K562 (cell line): ENCODE results near the gene RAB4B.
A peak's percentile ranks its signal among the peaks of the same experiment; 100 is the strongest.

ENCODE experiments used
- CCAR2 ChIP-seq: fragments of 200-400 bp; formaldehyde crosslinking; IDR thresholded peaks from 2 replicates; pipeline ENCODE4 v1.6.1; 2017; ENCODE audit warnings: mild to moderate bottlenecking, low read depth, low read length
- ETV5 ChIP-seq: sonication (generic); formaldehyde crosslinking; IDR thresholded peaks from 2 replicates; pipeline ENCODE4 v1.4.0; 2020; ENCODE audit warnings: low read depth, mild to moderate bottlenecking, missing genetic modification reagents
- KLF6 ChIP-seq: fragments of 250-450 bp; sonication (Bioruptor Pico); IDR thresholded peaks from 2 replicates; pipeline ENCODE4 v1.4.0; 2020; ENCODE audit warnings: mild to moderate bottlenecking, moderate library complexity, borderline replicate concordance
- MAFF ChIP-seq: IDR thresholded peaks from 2 replicates; pipeline ENCODE4 v1.6.1; 2012; ENCODE audit warnings: low read length, improper control_type of control experiment
- RCOR1 ChIP-seq, 2 experiments: IDR thresholded peaks; 2 replicates each; pipeline ENCODE4 v1.6.1; 2012; ENCODE audit warnings: low read depth in 2 of 2, low read length in 2 of 2, borderline replicate concordance in 1 of 2, improper control_type of control experiment in 1 of 2
- TF ChIP-seq, protein P1 (sequence below): sonication (generic); formaldehyde crosslinking; IDR thresholded peaks from 2 replicates; pipeline ENCODE4 v1.8.0; 2022; ENCODE audit warnings: mild to moderate bottlenecking, low read depth, missing genetic modification reagents
- TF ChIP-seq, protein P2 (sequence below), 3 experiments: IDR thresholded peaks in 2 of 3; conservative IDR thresholded peaks in 1 of 3; 2 replicates each; pipeline ENCODE4 v1.5.1; 2011 to 2012; ENCODE audit warnings: low read length in 3 of 3, mild to moderate bottlenecking in 3 of 3, control low read depth in 2 of 3, improper control_type of control experiment in 1 of 3, inconsistent platforms in 1 of 3, low read depth in 1 of 3, mixed read lengths in 1 of 3, moderate library complexity in 1 of 3; ENCODE audit not compliant: insufficient read depth in 2 of 3
- TF ChIP-seq, protein P3 (sequence below): fragments of 250-450 bp; sonication (Bioruptor Pico); IDR thresholded peaks from 2 replicates; pipeline ENCODE4 v1.8.0; 2021; ENCODE audit warnings: mild to moderate bottlenecking, moderate library complexity

DNA sequence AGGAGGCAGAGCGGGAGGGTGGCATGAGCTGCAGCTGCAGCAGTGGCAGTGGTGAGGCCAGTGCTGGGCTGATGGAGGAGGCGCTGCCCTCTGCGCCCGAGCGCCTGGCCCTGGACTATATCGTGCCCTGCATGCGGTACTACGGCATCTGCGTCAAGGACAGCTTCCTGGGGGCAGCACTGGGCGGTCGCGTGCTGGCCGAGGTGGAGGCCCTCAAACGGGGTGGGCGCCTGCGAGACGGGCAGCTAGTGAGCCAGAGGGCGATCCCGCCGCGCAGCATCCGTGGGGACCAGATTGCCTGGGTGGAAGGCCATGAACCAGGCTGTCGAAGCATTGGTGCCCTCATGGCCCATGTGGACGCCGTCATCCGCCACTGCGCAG lies 22.9 kb downstream of the RAB4B start:
- TF ChIP-seq RCOR1 (IDR thresholded peaks at IDR 0.05; ENCODE audit: borderline replicate concordance in 1 of 2, low read depth in 2 of 2, low read length in 2 of 2) (no peak), MAFF (no peak), KLF6 (CRISPR knock-in tag) (no peak), CCAR2 (no peak), ETV5 (CRISPR knock-in tag) (no peak)
- TF ChIP-seq, protein P1, sequence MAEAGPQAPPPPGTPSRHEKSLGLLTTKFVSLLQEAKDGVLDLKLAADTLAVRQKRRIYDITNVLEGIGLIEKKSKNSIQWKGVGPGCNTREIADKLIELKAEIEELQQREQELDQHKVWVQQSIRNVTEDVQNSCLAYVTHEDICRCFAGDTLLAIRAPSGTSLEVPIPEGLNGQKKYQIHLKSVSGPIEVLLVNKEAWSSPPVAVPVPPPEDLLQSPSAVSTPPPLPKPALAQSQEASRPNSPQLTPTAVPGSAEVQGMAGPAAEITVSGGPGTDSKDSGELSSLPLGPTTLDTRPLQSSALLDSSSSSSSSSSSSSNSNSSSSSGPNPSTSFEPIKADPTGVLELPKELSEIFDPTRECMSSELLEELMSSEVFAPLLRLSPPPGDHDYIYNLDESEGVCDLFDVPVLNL (CRISPR knock-in tag) = 0 out of 2 replicates have a peak, but pooled peaks have one; percentile 46
- TF ChIP-seq, protein P2, sequence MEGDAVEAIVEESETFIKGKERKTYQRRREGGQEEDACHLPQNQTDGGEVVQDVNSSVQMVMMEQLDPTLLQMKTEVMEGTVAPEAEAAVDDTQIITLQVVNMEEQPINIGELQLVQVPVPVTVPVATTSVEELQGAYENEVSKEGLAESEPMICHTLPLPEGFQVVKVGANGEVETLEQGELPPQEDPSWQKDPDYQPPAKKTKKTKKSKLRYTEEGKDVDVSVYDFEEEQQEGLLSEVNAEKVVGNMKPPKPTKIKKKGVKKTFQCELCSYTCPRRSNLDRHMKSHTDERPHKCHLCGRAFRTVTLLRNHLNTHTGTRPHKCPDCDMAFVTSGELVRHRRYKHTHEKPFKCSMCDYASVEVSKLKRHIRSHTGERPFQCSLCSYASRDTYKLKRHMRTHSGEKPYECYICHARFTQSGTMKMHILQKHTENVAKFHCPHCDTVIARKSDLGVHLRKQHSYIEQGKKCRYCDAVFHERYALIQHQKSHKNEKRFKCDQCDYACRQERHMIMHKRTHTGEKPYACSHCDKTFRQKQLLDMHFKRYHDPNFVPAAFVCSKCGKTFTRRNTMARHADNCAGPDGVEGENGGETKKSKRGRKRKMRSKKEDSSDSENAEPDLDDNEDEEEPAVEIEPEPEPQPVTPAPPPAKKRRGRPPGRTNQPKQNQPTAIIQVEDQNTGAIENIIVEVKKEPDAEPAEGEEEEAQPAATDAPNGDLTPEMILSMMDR (IDR thresholded peaks at IDR 0.05 in 2 of 3, conservative IDR thresholded peaks at IDR 0.05 in 1 of 3; ENCODE audit: insufficient read depth in 2 of 3, low read depth in 1 of 3, low read length in 3 of 3) = no peak
- TF ChIP-seq, protein P3, sequence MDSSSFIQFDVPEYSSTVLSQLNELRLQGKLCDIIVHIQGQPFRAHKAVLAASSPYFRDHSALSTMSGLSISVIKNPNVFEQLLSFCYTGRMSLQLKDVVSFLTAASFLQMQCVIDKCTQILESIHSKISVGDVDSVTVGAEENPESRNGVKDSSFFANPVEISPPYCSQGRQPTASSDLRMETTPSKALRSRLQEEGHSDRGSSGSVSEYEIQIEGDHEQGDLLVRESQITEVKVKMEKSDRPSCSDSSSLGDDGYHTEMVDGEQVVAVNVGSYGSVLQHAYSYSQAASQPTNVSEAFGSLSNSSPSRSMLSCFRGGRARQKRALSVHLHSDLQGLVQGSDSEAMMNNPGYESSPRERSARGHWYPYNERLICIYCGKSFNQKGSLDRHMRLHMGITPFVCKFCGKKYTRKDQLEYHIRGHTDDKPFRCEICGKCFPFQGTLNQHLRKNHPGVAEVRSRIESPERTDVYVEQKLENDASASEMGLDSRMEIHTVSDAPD (CRISPR knock-in tag) = no peak
